OCI-LY1 (cell line): ENCODE data around the gene OXNAD1.
A peak's percentile ranks its signal among the peaks of the same experiment; 100 is the strongest.

Experiments
- H2AFZ ChIP-seq: fragments of 200-600 bp; sonication (generic), shearing (Covaris generic); 2 replicates; pipeline ENCODE4 v1.6.0; 2014; ENCODE audit warnings: antibody characterized with exemption, mild to moderate bottlenecking, low read length
- H3F3A ChIP-seq: fragments of 200-600 bp; sonication (generic), shearing (Covaris generic); 2 replicates; pipeline ENCODE4 v1.6.0; 2014; ENCODE audit warnings: mild to moderate bottlenecking, antibody characterized with exemption, low read length, moderate library complexity; ENCODE audit not compliant: insufficient read depth
- H3K27ac ChIP-seq: fragments of 200-600 bp; sonication (generic); 2 replicates; pipeline ENCODE4 v1.5.1; 2014; ENCODE audit warnings: low read length, mixed run types, mild to moderate bottlenecking, low read depth; ENCODE audit not compliant: poor library complexity, severe bottlenecking
- H3K27me3 ChIP-seq: fragments of 200-600 bp; sonication (generic); 2 replicates; pipeline ENCODE4 v1.6.0; 2014; ENCODE audit warnings: antibody characterized with exemption, mild to moderate bottlenecking, low read length, moderate library complexity; ENCODE audit not compliant: insufficient read depth
- H3K36me3 ChIP-seq: fragments of 200-600 bp; sonication (generic); 2 replicates; pipeline ENCODE4 v1.6.1; 2014; ENCODE audit warnings: mild to moderate bottlenecking, antibody characterized with exemption, low read length, moderate library complexity, mixed read lengths; ENCODE audit not compliant: insufficient read depth
- H3K4me1 ChIP-seq: fragments of 200-600 bp; sonication (generic); 2 replicates; pipeline ENCODE4 v1.5.1; 2014; ENCODE audit warnings: mild to moderate bottlenecking, low read length, moderate library complexity; ENCODE audit not compliant: insufficient read depth, severe bottlenecking
- H3K4me2 ChIP-seq: fragments of 200-600 bp; sonication (generic), shearing (Covaris generic); 2 replicates; pipeline ENCODE4 v1.6.1; 2014; ENCODE audit warnings: low read length
- H3K4me3 ChIP-seq: fragments of 200-600 bp; sonication (generic); 2 replicates; pipeline ENCODE4 v1.5.1; 2014; ENCODE audit warnings: low read length, low read depth, mild to moderate bottlenecking, mixed read lengths; ENCODE audit not compliant: poor library complexity, severe bottlenecking
- H3K79me2 ChIP-seq: fragments of 200-600 bp; shearing (Covaris generic); 2 replicates; pipeline ENCODE4 v1.6.1; 2016; ENCODE audit warnings: mixed run types, low read length, mixed read lengths; ENCODE audit not compliant: insufficient read depth
- H3K9ac ChIP-seq: fragments of 200-600 bp; sonication (generic), shearing (Covaris generic); 2 replicates; pipeline ENCODE4 v1.6.1; 2014; ENCODE audit warnings: mild to moderate bottlenecking, low read length, mixed read lengths
- H3K9me2 ChIP-seq: fragments of 200-600 bp; sonication (generic), shearing (Covaris generic); 2 replicates; pipeline ENCODE4 v1.6.1; 2014; ENCODE audit warnings: low read depth, mild to moderate bottlenecking, low read length, mixed read lengths
- H3K9me3 ChIP-seq: fragments of 200-600 bp; shearing (Covaris generic); 2 replicates; pipeline ENCODE4 v1.6.1; 2014; ENCODE audit warnings: low read length, mixed read lengths
- H4K20me1 ChIP-seq: fragments of 200-600 bp; sonication (generic), shearing (Covaris generic); 2 replicates; pipeline ENCODE4 v1.6.0; 2016; ENCODE audit warnings: mild to moderate bottlenecking, low read length; ENCODE audit not compliant: insufficient read depth
- CTCF ChIP-seq: fragments of 200-600 bp; sonication (generic), shearing (Covaris generic); IDR thresholded peaks from 2 replicates; pipeline ENCODE4 v1.5.1; 2017; ENCODE audit warnings: mild to moderate bottlenecking, antibody characterized with exemption, low read length, moderate library complexity, mixed read lengths
- EZH2 ChIP-seq: fragments of 200-600 bp; sonication (generic), shearing (Covaris generic); IDR thresholded peaks from 2 replicates; pipeline ENCODE4 v1.8.0; 2017; ENCODE audit warnings: borderline replicate concordance, mixed run types, mild to moderate bottlenecking, antibody characterized with exemption, low read length, moderate library complexity, mixed read lengths

The OXNAD1 gene

GRCh38 chr3:16245609-16246008 is 19.4 kb upstream of the OXNAD1 start:
- H3K4me2 ChIP-seq: no peak overlapping the region
- H3K79me2 ChIP-seq: no peaks in the 10 kb centered on the region
- H2AFZ ChIP-seq: no peak overlapping the region
- no peak for TF ChIP-seq CTCF
- TF ChIP-seq EZH2: no peak
- H3K27ac ChIP-seq: no peak overlapping the region
- no peaks in the 10 kb centered on the region for H3K36me3 ChIP-seq
- H3K27me3 ChIP-seq: no peaks in the 10 kb centered on the region; the same call in 1 of the 2 replicates
- no peaks in the 10 kb centered on the region for H3F3A ChIP-seq
- no peak overlapping the region for H3K4me3 ChIP-seq
- no peaks in the 10 kb centered on the region for H3K9me3 ChIP-seq
- H4K20me1 ChIP-seq: no peaks in the 10 kb centered on the region
- peaks cover 4% of the 10 kb centered on the region for H3K4me1 ChIP-seq
- H3K9ac ChIP-seq: no peak overlapping the region
- no peaks in the 10 kb centered on the region for H3K9me2 ChIP-seq

- Histone ChIP-seq H3K27me3 (no peaks in the 10 kb centered on the region), H3K79me2 (no peaks in the 10 kb centered on the region), H3F3A (no peaks in the 10 kb centered on the region), H3K4me3 (no peak overlapping the region), H2AFZ (no peak overlapping the region), H3K27ac (no peak overlapping the region), H3K9ac (no peak overlapping the region), H3K9me3 (no peaks in the 10 kb centered on the region), H3K36me3 (no peaks in the 10 kb centered on the region), H3K4me2 (peak overlapping the region; percentile 9; the same call in 1 of the 2 replicates), H3K9me2 (no peaks in the 10 kb centered on the region), H3K4me1 (peaks cover 5% of the 10 kb centered on the region), H4K20me1 (no peaks in the 10 kb centered on the region)
- TF ChIP-seq EZH2: no peak
- TF ChIP-seq CTCF: peak; percentile 96
These were observed 17.5 kb upstream of the OXNAD1 start for GRCh38 chr3:16247282-16248061.

- Histone ChIP-seq H3K9me2 (no peaks in the 10 kb centered on the region), H3K4me2 (no peak overlapping the region), H2AFZ (no peak overlapping the region), H3K27ac (no peak overlapping the region), H3K9me3 (no peaks in the 10 kb centered on the region), H3K79me2 (no peaks in the 10 kb centered on the region), H3K27me3 (no peaks in the 10 kb centered on the region), H3K9ac (no peak overlapping the region), H4K20me1 (no peaks in the 10 kb centered on the region), H3K36me3 (no peaks in the 10 kb centered on the region), H3K4me3 (no peak overlapping the region), H3K4me1 (peaks cover 9% of the 10 kb centered on the region), H3F3A (no peaks in the 10 kb centered on the region)
- no peak for TF ChIP-seq CTCF
- TF ChIP-seq EZH2: no peak
These were observed 16.5 kb upstream of the OXNAD1 start for GRCh38 chr3:16248556-16248955.
